Frontal cortex (tissue), 4 donors: Measurements from ENCODE around the gene FUOM. TPM values are rescaled to one million over a fixed set of nuclear protein-coding genes. Genes with fewer than 3 reads are reported as not detected.
"Not testable (repeated sequence)": the region's sequence is repeated elsewhere in the genome, so short reads cannot be mapped to it uniquely, and the experiment has no call there.

Experiments used
- DNase-seq, 2 donors: peaks; one replicate each; pipeline ENCODE4 v3.0.0; 2012; ENCODE audit warnings: low spot score in 2 of 2
- FAIRE-seq: peaks from 2 replicates; lab custom pipeline; 2012; peaks lifted over from hg19 to GRCh38; lab: Jason Lieb, UNC
- total RNA-seq: library from RNA; depleted of rRNA; stranded (reverse); fragments of >200 nt; gene quantifications from one replicate; pipeline ENCODE4 v1.2.3, GENCODE V29; 2014
- donor health status: control.
- donor health status: control.
- donor health status: control.

Gene FUOM
- total RNA-seq, 1 donor from 2014 or later: 6.9 TPM

GRCh38 chr10:133336118-133336576, 21.7 kb downstream of the FUOM start:
- FAIRE-seq (no peak), DNase-seq (peak in 1 of 2 donors; percentile 46)

GRCh38 chr10:133335246-133336117, 22.3 kb downstream of the FUOM start:
- FAIRE-seq (no peak), DNase-seq (peak; percentile 64 to 73)

GRCh38 chr10:133334503-133335245, 23.1 kb downstream of the FUOM start:
- no peak for DNase-seq
- FAIRE-seq: no peak

GRCh38 chr10:133332936-133333699, 24.7 kb downstream of the FUOM start:
- no peak for FAIRE-seq
- no peak for DNase-seq

GRCh38 chr10:133329491-133330202, 28.2 kb downstream of the FUOM start:
- peak; percentile 84 to 91 for DNase-seq
- no peak for FAIRE-seq

GRCh38 chr10:133328358-133329343, 29.2 kb downstream of the FUOM start:
- DNase-seq: no peak
- FAIRE-seq: no peak

- FAIRE-seq: no peak
These were observed 30.0 kb downstream of the FUOM start for GRCh38 chr10:133327651-133328357.

GRCh38 chr10:133326745-133327650, 30.8 kb downstream of the FUOM start:
- DNase-seq (no peak), FAIRE-seq (no peak)

More at GRCh38 chr10:133327651-133328357, 30.0 kb downstream of the FUOM start:
- DNase-seq: no peak

GRCh38 chr10:133326223-133326551, 31.6 kb downstream of the FUOM start:
- no peak for FAIRE-seq
- no peak for DNase-seq

- no peak for FAIRE-seq
- no peak for DNase-seq
These were observed 32.2 kb downstream of the FUOM start for GRCh38 chr10:133325440-133326222.

- no peak for DNase-seq
- no peak for FAIRE-seq
These were observed 33.0 kb downstream of the FUOM start for GRCh38 chr10:133324857-133325260.

GRCh38 chr10:133324198-133324792, 33.5 kb downstream of the FUOM start:
- FAIRE-seq: no peak

GRCh38 chr10:133322064-133322709, 35.6 kb downstream of the FUOM start:
- not testable (repeated sequence) for FAIRE-seq, DNase-seq

More at GRCh38 chr10:133324198-133324792, 33.5 kb downstream of the FUOM start:
- DNase-seq: no peak

- FAIRE-seq, DNase-seq: not testable (repeated sequence)
These were observed 36.9 kb downstream of the FUOM start for GRCh38 chr10:133320852-133321422.
